Mucosa of stomach (tissue), 1 donor: ENCODE data around the gene KLK6.

Experiments
- H3K27me3 ChIP-seq: one replicate; pipeline ENCODE4 v1.7.0; 2013; ENCODE audit warnings: mild to moderate bottlenecking, low read length; ENCODE audit not compliant: control insufficient read depth, insufficient read depth
- H3K36me3 ChIP-seq: one replicate; pipeline ENCODE4 v1.7.0; 2013; ENCODE audit warnings: low read length; ENCODE audit not compliant: control insufficient read depth, insufficient read depth
- H3K4me1 ChIP-seq: one replicate; pipeline ENCODE4 v1.7.0; 2013; ENCODE audit warnings: mild to moderate bottlenecking, low read length; ENCODE audit not compliant: control insufficient read depth, insufficient read depth
- H3K4me3 ChIP-seq: one replicate; pipeline ENCODE4 v1.7.0; 2013; ENCODE audit warnings: low read length
- H3K9ac ChIP-seq: one replicate; pipeline ENCODE4 v1.7.0; 2013; ENCODE audit warnings: mild to moderate bottlenecking, low read length, moderate library complexity
- H3K9me3 ChIP-seq: one replicate; pipeline ENCODE4 v1.7.0; 2013; ENCODE audit warnings: mild to moderate bottlenecking, low read length, moderate library complexity; ENCODE audit not compliant: control insufficient read depth
- donor health status: Pancreatic carcinoma.

Gene KLK6

GRCh38 chr19:50912727-50913716 is 56.4 kb downstream of the KLK6 start:
- H3K9ac ChIP-seq = no peak overlapping the region
- peaks cover 56% of the 10 kb centered on the region for H3K27me3 ChIP-seq
- H3K36me3 ChIP-seq = no peaks in the 10 kb centered on the region
- H3K4me1 ChIP-seq = no peaks in the 10 kb centered on the region
- H3K9me3 ChIP-seq = no peaks in the 10 kb centered on the region
- H3K4me3 ChIP-seq = no peak overlapping the region

GRCh38 chr19:50912102-50912599 is 57.2 kb downstream of the KLK6 start:
- H3K9me3 ChIP-seq = no peaks in the 10 kb centered on the region
- no peak overlapping the region for H3K4me3 ChIP-seq
- no peaks in the 10 kb centered on the region for H3K36me3 ChIP-seq
- peaks cover 57% of the 10 kb centered on the region for H3K27me3 ChIP-seq
- no peak overlapping the region for H3K9ac ChIP-seq
- H3K4me1 ChIP-seq = no peaks in the 10 kb centered on the region

GRCh38 chr19:50911206-50912101 is 57.9 kb downstream of the KLK6 start, which contains the start of gene KLK4:
KLK4 (minus strand) TSS chr19:50911395; CDS start chr19:50910738, 657 bp downstream.
- Histone ChIP-seq H3K36me3 (no peaks in the 10 kb centered on the region), H3K27me3 (peaks cover 62% of the 10 kb centered on the region), H3K4me3 (no peak within 1 kb of the TSS), H3K9me3 (no peaks in the 10 kb centered on the region), H3K4me1 (no peaks in the 10 kb centered on the region), H3K9ac (no peak within 1 kb of the TSS)

GRCh38 chr19:50910722-50911121 is 58.7 kb downstream of the KLK6 start:
- H3K9me3 ChIP-seq = no peaks in the 10 kb centered on the region
- no peaks in the 10 kb centered on the region for H3K4me1 ChIP-seq
- no peaks in the 10 kb centered on the region for H3K36me3 ChIP-seq
- peaks cover 58% of the 10 kb centered on the region for H3K27me3 ChIP-seq
- no peak overlapping the region for H3K9ac ChIP-seq
- no peak overlapping the region for H3K4me3 ChIP-seq

GRCh38 chr19:50909240-50910070 is 59.9 kb downstream of the KLK6 start:
- H3K4me3 ChIP-seq = no peak overlapping the region
- H3K9me3 ChIP-seq = no peaks in the 10 kb centered on the region
- peaks cover 58% of the 10 kb centered on the region for H3K27me3 ChIP-seq
- no peaks in the 10 kb centered on the region for H3K4me1 ChIP-seq
- no peaks in the 10 kb centered on the region for H3K36me3 ChIP-seq
- no peak overlapping the region for H3K9ac ChIP-seq
